Left ventricle myocardium inferior (tissue), 1 donor: Measurements from ENCODE around the gene CASP14. TPM values are rescaled to one million over a fixed set of nuclear protein-coding genes. Genes with fewer than 3 reads are reported as not detected.
"Not testable (repeated sequence)": the region's sequence is repeated elsewhere in the genome, so short reads cannot be mapped to it uniquely, and the experiment has no call there.

Source experiments
- DNase-seq: peaks from one replicate; pipeline ENCODE4 v3.0.0-alpha.2; 2020
- H3K27ac ChIP-seq: fragments of 200-600 bp; replicated peaks from 2 replicates; pipeline ENCODE4 v1.8.0; 2021
- H3K27me3 ChIP-seq: fragments of 200-600 bp; 2 replicates; pipeline ENCODE4 v1.8.0; 2021; ENCODE audit warnings: low read depth
- H3K36me3 ChIP-seq: fragments of 200-600 bp; 2 replicates; pipeline ENCODE4 v1.8.0; 2021
- H3K4me1 ChIP-seq: fragments of 200-600 bp; 2 replicates; pipeline ENCODE4 v1.8.0; 2021
- H3K4me3 ChIP-seq: fragments of 200-600 bp; 2 replicates; pipeline ENCODE4 v1.8.0; 2021; ENCODE audit warnings: mild to moderate bottlenecking, moderate library complexity
- H3K9me3 ChIP-seq: fragments of 200-600 bp; replicated peaks from 2 replicates; pipeline ENCODE4 v1.8.0; 2021
- intact Hi-C: fragments of 100-400 bp; cut with micrococcal nuclease; formaldehyde crosslinking; loops from one replicate; pipeline ENCODE4 v1.11.0; 2022
- total RNA-seq: library from RNA; stranded (reverse); fragmentation: NEBNext Ultra II Directional; extraction: Animal tissue kit (Norgen Biotek cat#: 25700); gene quantifications from one replicate; pipeline ENCODE4 v1.2.1, GENCODE V29; 2021
- TF ChIP-seq, protein P1 (sequence below): fragments of 200-600 bp; IDR thresholded peaks from 2 replicates; pipeline ENCODE4 v1.8.0; 2021; ENCODE audit warnings: antibody characterized with exemption, mild to moderate bottlenecking, borderline replicate concordance
- donor health status: DM: no; HTN: yes; CAD: no; lungs with severe emphysema.

Gene CASP14
- total RNA-seq, 1 donor from 2014 or later: not detected

DNA sequence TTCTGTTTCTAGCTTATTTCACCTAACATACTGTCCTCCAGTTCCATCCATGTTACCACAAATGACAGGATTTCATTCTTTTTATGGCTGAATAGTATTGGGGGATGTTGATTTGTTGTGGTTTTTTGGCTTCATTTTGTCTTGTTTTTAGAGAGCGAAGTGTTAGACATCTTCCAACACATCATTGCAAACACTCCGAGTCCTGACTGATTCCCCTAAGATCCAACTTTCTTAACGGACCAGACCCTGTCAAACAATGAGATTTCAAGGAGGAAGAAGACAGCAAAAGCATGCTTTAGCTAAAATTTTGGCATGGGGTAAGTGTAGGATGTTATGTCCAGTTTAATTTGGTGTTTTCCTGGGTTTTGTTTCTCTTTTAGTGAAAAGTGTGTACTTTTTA lies 3.8 kb upstream of the CASP14 start:
- peaks cover 65% of the 10 kb centered on the region for H3K27me3 ChIP-seq
- TF ChIP-seq, protein P1, sequence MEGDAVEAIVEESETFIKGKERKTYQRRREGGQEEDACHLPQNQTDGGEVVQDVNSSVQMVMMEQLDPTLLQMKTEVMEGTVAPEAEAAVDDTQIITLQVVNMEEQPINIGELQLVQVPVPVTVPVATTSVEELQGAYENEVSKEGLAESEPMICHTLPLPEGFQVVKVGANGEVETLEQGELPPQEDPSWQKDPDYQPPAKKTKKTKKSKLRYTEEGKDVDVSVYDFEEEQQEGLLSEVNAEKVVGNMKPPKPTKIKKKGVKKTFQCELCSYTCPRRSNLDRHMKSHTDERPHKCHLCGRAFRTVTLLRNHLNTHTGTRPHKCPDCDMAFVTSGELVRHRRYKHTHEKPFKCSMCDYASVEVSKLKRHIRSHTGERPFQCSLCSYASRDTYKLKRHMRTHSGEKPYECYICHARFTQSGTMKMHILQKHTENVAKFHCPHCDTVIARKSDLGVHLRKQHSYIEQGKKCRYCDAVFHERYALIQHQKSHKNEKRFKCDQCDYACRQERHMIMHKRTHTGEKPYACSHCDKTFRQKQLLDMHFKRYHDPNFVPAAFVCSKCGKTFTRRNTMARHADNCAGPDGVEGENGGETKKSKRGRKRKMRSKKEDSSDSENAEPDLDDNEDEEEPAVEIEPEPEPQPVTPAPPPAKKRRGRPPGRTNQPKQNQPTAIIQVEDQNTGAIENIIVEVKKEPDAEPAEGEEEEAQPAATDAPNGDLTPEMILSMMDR: no peak
- no peak overlapping the region for H3K27ac ChIP-seq
- DNase-seq: no peak
- H3K9me3 ChIP-seq: no peaks in the 10 kb centered on the region
- H3K36me3 ChIP-seq: no peaks in the 10 kb centered on the region
- intact Hi-C loops: no loop called here
- H3K4me3 ChIP-seq: no peak overlapping the region
- H3K4me1 ChIP-seq: no peaks in the 10 kb centered on the region

- no peak overlapping the region for H3K4me3 ChIP-seq
- intact Hi-C loops: no loop called here
- TF ChIP-seq, protein P1: no peak
- H3K9me3 ChIP-seq: no peaks in the 10 kb centered on the region
- H3K36me3 ChIP-seq: no peaks in the 10 kb centered on the region
- no peak overlapping the region for H3K27ac ChIP-seq
- H3K4me1 ChIP-seq: no peaks in the 10 kb centered on the region
- peaks cover 47% of the 10 kb centered on the region for H3K27me3 ChIP-seq
- DNase-seq: no peak
Observed at GRCh38 chr19:15047680-15048079, 1.6 kb upstream of the CASP14 start.

GRCh38 chr19:15048128-15048527 lies 1.2 kb upstream of the CASP14 start:
- no peaks in the 10 kb centered on the region for H3K4me1 ChIP-seq
- peaks cover 45% of the 10 kb centered on the region for H3K27me3 ChIP-seq
- no peaks in the 10 kb centered on the region for H3K9me3 ChIP-seq
- intact Hi-C loops: no loop called here
- DNase-seq: no peak
- H3K27ac ChIP-seq: no peak overlapping the region
- H3K4me3 ChIP-seq: no peak overlapping the region
- H3K36me3 ChIP-seq: no peaks in the 10 kb centered on the region
- TF ChIP-seq, protein P1: no peak

- Histone ChIP-seq H3K36me3 (no peaks in the 10 kb centered on the region), H3K9me3 (no peaks in the 10 kb centered on the region), H3K4me3 (no peak overlapping the region), H3K4me1 (no peaks in the 10 kb centered on the region), H3K27me3 (peaks cover 61% of the 10 kb centered on the region), H3K27ac (no peak overlapping the region)
- intact Hi-C loops: no loop called here
- TF ChIP-seq, protein P1: no peak
- DNase-seq: no peak
Observed at GRCh38 chr19:15050639-15051038, 1.4 kb downstream of the CASP14 start.

DNA sequence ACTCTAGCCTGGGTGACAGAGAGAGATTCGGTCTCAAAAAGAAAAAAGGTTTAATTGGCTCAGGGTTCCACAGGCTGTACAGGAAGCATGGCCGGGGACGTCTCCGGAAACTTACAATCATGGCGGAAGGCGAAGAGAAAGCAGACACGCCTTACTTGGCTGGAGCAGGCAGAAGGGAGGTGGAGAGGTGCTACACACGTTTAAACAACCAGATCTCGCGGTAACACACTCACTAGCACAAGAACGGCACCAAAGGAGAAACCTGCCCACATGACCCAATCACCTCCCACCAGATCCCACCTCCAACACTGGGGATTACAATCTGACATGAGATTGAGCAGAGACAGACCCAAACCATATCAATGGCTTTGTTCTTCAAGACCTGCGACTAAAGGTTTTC lies 12.8 kb downstream of the CASP14 start:
- no peak for DNase-seq
- TF ChIP-seq, protein P1: no peak
- Histone ChIP-seq H3K4me1 (no peaks in the 10 kb centered on the region), H3K4me3 (no peak overlapping the region), H3K36me3 (no peaks in the 10 kb centered on the region), H3K27ac (no peak overlapping the region), H3K27me3 (peaks cover 85% of the 10 kb centered on the region), H3K9me3 (no peaks in the 10 kb centered on the region)
- intact Hi-C loops: no loop called here

GRCh38 chr19:15070386-15070785 lies 21.1 kb downstream of the CASP14 start:
- H3K4me3 ChIP-seq, H3K27ac ChIP-seq, intact Hi-C loops: not testable (repeated sequence)

More at GRCh38 chr19:15070386-15070785, 21.1 kb downstream of the CASP14 start:
- H3K36me3 ChIP-seq, H3K9me3 ChIP-seq, DNase-seq, H3K4me1 ChIP-seq: not testable (repeated sequence)
- H3K27me3 ChIP-seq: peaks cover 82% of the 10 kb centered on the region
